Upper lobe of left lung (tissue), 6 donors: ENCODE data around the gene PTGIR. TPM values are rescaled to one million over a fixed set of nuclear protein-coding genes. Genes with fewer than 3 reads are reported as not detected.

ENCODE experiments used
- ATAC-seq, 2 donors: fragments of 200-7000 bp; cut with Tn5 transposase; one replicate each; pipeline ENCODE4 v1.9.1; 2022; ENCODE audit warnings: mild to moderate bottlenecking in 2 of 2, moderate library complexity in 2 of 2; ENCODE audit not compliant: low FRiP score in 2 of 2
- DNase-seq, 2 donors: peaks; one replicate each; pipeline ENCODE4 v3.0.0-alpha.2; 2019 to 2020
- H3K27ac ChIP-seq, 4 donors: fragments of 200-600 bp; sonication (generic); one replicate each; pipeline ENCODE4 v1.5.1; 2016 to 2019
- H3K27me3 ChIP-seq, 4 donors: fragments of 200-600 bp; sonication (generic); one replicate each; pipeline ENCODE4 v1.5.1; 2017 to 2019
- H3K36me3 ChIP-seq, 4 donors: fragments of 200-600 bp; sonication (generic); one replicate each; pipeline ENCODE4 v1.5.1; 2016 to 2019
- H3K4me1 ChIP-seq, 4 donors: fragments of 200-600 bp; sonication (generic); one replicate each; pipeline ENCODE4 v1.5.1; 2018 to 2019
- H3K4me3 ChIP-seq, 4 donors: fragments of 200-600 bp; sonication (generic); one replicate each; pipeline ENCODE4 v1.5.1; 2017 to 2019; ENCODE audit warnings: mild to moderate bottlenecking in 2 of 4, moderate library complexity in 1 of 4
- H3K9me3 ChIP-seq, 4 donors: fragments of 200-600 bp; sonication (generic); one replicate each; pipeline ENCODE4 v1.5.1; 2018 to 2019
- EP300 ChIP-seq, 4 donors: sonication (generic); formaldehyde crosslinking; IDR thresholded peaks; one replicate each; pipeline ENCODE4 v1.5.1; 2017; ENCODE audit warnings: antibody characterized with exemption in 4 of 4, control low read depth in 2 of 4
- POLR2A ChIP-seq, 4 donors: fragments of 450-650 bp; IDR thresholded peaks; one replicate each; pipeline ENCODE4 v1.5.1; 2016 to 2017; ENCODE audit warnings: antibody characterized with exemption in 4 of 4, mild to moderate bottlenecking in 2 of 4
- POLR2AphosphoS5 ChIP-seq, 2 donors: sonication (generic); formaldehyde crosslinking; IDR thresholded peaks; one replicate each; pipeline ENCODE4 v1.5.1; 2017; ENCODE audit warnings: antibody characterized with exemption in 2 of 2
- WGBS, 2 donors: methylation state at CpG; one replicate each; pipeline ENCODE4 v1.1.5; 2017 to 2018; 5-methylcytosine and 5-hydroxymethylcytosine counted together
- total RNA-seq, 6 donors: library from RNA; depleted of rRNA in 4 of 6; stranded (reverse); fragments of >200 nt in 4 of 6; gene quantifications; one replicate each; pipeline versions ENCODE4 v1.1.0 to v1.2.1, GENCODE V29; 2016 to 2021
- TF ChIP-seq, protein P1 (sequence below), 6 experiments: fragments of 450-650 bp in 4 of 6; fragments of 200-600 bp in 2 of 6; sonication (generic) in 2 of 6; IDR thresholded peaks; one replicate each; pipeline ENCODE4 v1.5.1; 2016 to 2019; ENCODE audit warnings: antibody characterized with exemption in 6 of 6
- donor health status: DM: no; HTN: no; CAD: no; lungs with moderate emphysema.
- donor health status: DM: no; HTN: yes; CAD: no; lungs with severe emphysema.

PTGIR gene
- total RNA-seq, 6 donors from 2014 or later: 6.4 to 26.0 (median 11.1) TPM

GRCh38 chr19:46604781-46605355 is 20.0 kb downstream of the PTGIR start:
- TF ChIP-seq EP300 (IDR thresholded peaks at IDR 0.05): no peak
- Histone ChIP-seq H3K4me1 (peaks cover 23 to 30% (median 28%) of the 10 kb centered on the region in 4 donors), H3K27me3 (no peaks in the 10 kb centered on the region), H3K4me3 (no peak overlapping the region), H3K27ac (peak overlapping the region in 1 of 4 donors; percentile 20), H3K9me3 (no peaks in the 10 kb centered on the region), H3K36me3 (peaks cover 20 to 49% (median 47%) of the 10 kb centered on the region in 4 donors)
- no peak for ATAC-seq
- DNase-seq: no peak
- WGBS, 2 donors: 75 to 85% methylated on average over 10 to 11 of the region's 13 CpGs

GRCh38 chr19:46603752-46604231 is 21.1 kb downstream of the PTGIR start:
- TF ChIP-seq, protein P1, sequence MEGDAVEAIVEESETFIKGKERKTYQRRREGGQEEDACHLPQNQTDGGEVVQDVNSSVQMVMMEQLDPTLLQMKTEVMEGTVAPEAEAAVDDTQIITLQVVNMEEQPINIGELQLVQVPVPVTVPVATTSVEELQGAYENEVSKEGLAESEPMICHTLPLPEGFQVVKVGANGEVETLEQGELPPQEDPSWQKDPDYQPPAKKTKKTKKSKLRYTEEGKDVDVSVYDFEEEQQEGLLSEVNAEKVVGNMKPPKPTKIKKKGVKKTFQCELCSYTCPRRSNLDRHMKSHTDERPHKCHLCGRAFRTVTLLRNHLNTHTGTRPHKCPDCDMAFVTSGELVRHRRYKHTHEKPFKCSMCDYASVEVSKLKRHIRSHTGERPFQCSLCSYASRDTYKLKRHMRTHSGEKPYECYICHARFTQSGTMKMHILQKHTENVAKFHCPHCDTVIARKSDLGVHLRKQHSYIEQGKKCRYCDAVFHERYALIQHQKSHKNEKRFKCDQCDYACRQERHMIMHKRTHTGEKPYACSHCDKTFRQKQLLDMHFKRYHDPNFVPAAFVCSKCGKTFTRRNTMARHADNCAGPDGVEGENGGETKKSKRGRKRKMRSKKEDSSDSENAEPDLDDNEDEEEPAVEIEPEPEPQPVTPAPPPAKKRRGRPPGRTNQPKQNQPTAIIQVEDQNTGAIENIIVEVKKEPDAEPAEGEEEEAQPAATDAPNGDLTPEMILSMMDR (IDR thresholded peaks at IDR 0.05): no peak
- no peak for TF ChIP-seq POLR2AphosphoS5 (IDR thresholded peaks at IDR 0.05)
- TF ChIP-seq EP300 (IDR thresholded peaks at IDR 0.05): no peak
- TF ChIP-seq POLR2A (IDR thresholded peaks at IDR 0.05): no peak
- H3K9me3 ChIP-seq: no peaks in the 10 kb centered on the region
- H3K27ac ChIP-seq: peak overlapping the region in 3 of 4 donors; percentile 97 to 99 (median 98)
- no peak overlapping the region for H3K4me3 ChIP-seq
- peaks cover 14 to 39% (median 36%) of the 10 kb centered on the region in 4 donors for H3K36me3 ChIP-seq
- DNase-seq (no peak), ATAC-seq (no peak)
- WGBS, 2 donors: 76 to 80% methylated on average over 8 to 9 of the region's 9 CpGs
- peaks cover 23 to 32% (median 28%) of the 10 kb centered on the region in 4 donors for H3K4me1 ChIP-seq
- no peaks in the 10 kb centered on the region for H3K27me3 ChIP-seq

DNA sequence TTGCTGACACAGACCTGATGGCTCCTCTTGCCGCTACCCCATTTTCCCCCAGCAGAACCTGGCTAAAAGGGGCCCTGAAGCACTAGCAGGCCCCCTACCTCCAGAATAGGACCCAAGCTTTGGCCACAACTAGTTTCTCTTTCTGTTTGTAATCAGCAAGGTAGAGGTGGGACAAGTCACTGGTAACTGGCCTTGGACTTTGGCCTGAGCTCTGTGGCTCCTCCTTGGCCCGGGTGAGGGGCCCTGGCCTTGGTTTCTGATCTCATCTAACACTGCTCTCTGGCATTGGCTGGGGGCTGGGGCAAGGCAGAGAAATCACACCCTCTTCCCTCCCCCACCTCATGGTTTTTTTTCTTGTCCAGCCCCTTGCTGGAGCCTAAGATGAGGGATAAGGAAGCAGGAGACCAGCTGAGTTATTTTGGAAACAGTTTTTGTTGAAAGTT is 21.7 kb downstream of the PTGIR start:
- Histone ChIP-seq H3K27me3 (no peaks in the 10 kb centered on the region), H3K36me3 (peaks cover 8 to 33% (median 30%) of the 10 kb centered on the region in 4 donors), H3K4me3 (peak overlapping the region in 3 of 4 donors; percentile 76 to 100 (median 99)), H3K9me3 (no peaks in the 10 kb centered on the region), H3K27ac (peak overlapping the region; percentile 9 to 99 (median 98)), H3K4me1 (peaks cover 23 to 32% (median 28%) of the 10 kb centered on the region in 4 donors)
- DNase-seq (no peak), ATAC-seq (no peak)
- WGBS, 2 donors: 45 to 70% methylated on average over 2 of the region's 2 CpGs
- TF ChIP-seq POLR2A (IDR thresholded peaks at IDR 0.05): no peak
- no peak for TF ChIP-seq POLR2AphosphoS5 (IDR thresholded peaks at IDR 0.05)
- TF ChIP-seq EP300 (IDR thresholded peaks at IDR 0.05): no peak
- TF ChIP-seq, protein P1 (IDR thresholded peaks at IDR 0.05): no peak

DNA sequence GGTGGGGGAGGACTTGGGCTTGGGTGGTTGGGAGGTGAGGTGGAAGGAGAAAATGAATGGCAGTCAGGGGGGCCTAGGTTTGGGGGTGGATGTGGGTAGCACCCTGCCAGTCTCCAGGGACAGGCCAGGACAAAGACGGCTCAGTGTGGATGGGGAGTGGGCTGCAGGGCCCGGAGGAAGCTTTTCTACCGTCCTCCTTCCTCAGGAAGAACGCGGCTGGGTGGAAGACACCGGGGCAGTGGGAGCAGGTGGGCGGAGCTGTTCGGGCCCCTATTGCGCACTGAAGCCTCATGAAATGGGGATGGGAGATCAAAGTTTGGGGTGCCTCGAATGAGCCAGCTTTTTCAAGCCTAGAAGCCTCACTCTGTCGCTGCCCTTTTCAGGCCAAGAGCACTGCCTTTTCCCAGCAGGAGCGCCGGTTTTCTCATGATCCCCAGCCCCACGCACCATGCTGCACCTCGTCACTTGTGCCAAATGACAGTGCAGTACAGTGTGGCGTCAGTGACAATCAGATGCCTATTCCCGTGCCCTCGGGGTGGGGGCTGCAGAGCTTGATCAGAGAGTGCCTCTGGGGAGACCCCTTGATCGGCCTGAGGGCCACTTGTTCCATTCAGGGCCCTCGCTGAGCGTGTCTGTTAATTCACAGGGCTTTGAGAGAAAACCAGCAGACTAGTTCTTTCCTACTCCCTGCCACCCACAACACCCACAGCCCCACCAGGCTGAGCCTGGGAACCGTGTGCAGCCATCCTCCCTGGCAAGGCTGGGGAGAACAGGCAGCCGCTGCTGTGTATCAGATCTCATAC is 22.3 kb downstream of the PTGIR start:
- no peaks in the 10 kb centered on the region for H3K9me3 ChIP-seq
- peaks cover 23 to 32% (median 28%) of the 10 kb centered on the region in 4 donors for H3K4me1 ChIP-seq
- H3K4me3 ChIP-seq: peak overlapping the region; percentile 76 to 100 (median 98)
- H3K27me3 ChIP-seq: no peaks in the 10 kb centered on the region
- TF ChIP-seq EP300 (IDR thresholded peaks at IDR 0.05): no peak
- no peak for TF ChIP-seq POLR2A (IDR thresholded peaks at IDR 0.05)
- no peak for TF ChIP-seq POLR2AphosphoS5 (IDR thresholded peaks at IDR 0.05)
- TF ChIP-seq, protein P1 (IDR thresholded peaks at IDR 0.05): no peak
- H3K36me3 ChIP-seq: peaks cover 6 to 27% (median 24%) of the 10 kb centered on the region in 4 donors
- WGBS, 2 donors: 24 to 30% methylated on average over 4 to 23 of the region's 23 CpGs
- DNase-seq (no peak), ATAC-seq (no peak)
- H3K27ac ChIP-seq: peak overlapping the region; percentile 9 to 99 (median 98)
